ENCODE results near the gene CCDC117.
"Not testable (repeated sequence)": the region's sequence is repeated elsewhere in the genome, so short reads cannot be mapped to it uniquely, and the experiment has no call there.

CCDC117 gene

DNA sequence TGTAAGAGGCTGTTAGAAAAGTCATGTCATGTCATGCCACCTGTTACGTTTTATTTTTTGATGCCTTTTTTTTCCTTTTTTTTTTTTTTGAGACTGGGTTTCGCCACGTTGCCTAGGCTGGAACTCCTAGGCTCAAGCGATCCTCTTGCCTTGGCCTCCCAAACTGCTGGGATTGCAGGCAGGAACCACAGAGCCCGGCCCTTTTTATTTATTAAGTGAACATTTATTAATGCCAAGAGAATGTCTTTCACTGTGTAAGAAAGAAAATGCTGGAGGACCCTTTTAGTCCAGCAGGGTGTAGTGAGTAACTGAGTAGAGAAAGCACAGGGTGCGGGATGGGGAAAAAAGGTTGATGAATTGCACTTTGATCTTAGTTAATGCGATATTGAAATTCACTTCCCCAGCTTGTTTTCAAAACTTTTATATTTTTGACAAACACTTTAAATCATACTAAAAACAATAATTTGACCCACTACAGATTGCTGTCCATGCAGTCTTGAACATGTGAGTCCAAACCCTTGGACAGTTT is 30.2 kb downstream of the CCDC117 start:
- DNase-seq (ENCODE audit: low spot score), result no peak
- in situ Hi-C loops (cut with MboI; ENCODE audit: low pct_unique_long_range_greater_than_20kb, low sequenced_read_pairs, unreplicated experiment), result no loop called here
- TF ChIP-seq, protein P1, sequence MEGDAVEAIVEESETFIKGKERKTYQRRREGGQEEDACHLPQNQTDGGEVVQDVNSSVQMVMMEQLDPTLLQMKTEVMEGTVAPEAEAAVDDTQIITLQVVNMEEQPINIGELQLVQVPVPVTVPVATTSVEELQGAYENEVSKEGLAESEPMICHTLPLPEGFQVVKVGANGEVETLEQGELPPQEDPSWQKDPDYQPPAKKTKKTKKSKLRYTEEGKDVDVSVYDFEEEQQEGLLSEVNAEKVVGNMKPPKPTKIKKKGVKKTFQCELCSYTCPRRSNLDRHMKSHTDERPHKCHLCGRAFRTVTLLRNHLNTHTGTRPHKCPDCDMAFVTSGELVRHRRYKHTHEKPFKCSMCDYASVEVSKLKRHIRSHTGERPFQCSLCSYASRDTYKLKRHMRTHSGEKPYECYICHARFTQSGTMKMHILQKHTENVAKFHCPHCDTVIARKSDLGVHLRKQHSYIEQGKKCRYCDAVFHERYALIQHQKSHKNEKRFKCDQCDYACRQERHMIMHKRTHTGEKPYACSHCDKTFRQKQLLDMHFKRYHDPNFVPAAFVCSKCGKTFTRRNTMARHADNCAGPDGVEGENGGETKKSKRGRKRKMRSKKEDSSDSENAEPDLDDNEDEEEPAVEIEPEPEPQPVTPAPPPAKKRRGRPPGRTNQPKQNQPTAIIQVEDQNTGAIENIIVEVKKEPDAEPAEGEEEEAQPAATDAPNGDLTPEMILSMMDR (IDR thresholded peaks at IDR 0.05; ENCODE audit: extremely low read depth, insufficient read depth, missing control alignments), result peak; percentile 1

DNA sequence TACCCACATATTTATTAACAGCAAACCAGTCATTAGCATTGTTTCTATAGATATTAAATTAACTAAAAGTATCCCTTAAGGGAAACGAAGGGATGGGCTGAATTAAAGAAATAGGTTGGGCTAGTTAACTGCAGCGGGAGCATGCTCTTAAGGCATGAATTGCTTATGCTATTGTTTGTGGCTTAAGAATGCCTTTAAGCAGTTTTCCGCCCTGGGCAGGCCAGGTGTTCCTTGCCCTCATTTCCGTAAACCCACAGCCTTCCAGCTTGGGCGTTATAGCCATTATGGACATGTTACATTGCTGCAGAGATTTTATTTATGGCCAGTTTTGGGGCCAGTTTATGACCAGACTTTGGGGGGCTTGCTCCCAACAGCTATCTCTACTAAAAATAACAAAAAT is 32.9 kb downstream of the CCDC117 start:
- DNase-seq (ENCODE audit: low spot score); in situ Hi-C loops (cut with MboI; ENCODE audit: low pct_unique_long_range_greater_than_20kb, low sequenced_read_pairs, unreplicated experiment): not testable (repeated sequence)

DNA sequence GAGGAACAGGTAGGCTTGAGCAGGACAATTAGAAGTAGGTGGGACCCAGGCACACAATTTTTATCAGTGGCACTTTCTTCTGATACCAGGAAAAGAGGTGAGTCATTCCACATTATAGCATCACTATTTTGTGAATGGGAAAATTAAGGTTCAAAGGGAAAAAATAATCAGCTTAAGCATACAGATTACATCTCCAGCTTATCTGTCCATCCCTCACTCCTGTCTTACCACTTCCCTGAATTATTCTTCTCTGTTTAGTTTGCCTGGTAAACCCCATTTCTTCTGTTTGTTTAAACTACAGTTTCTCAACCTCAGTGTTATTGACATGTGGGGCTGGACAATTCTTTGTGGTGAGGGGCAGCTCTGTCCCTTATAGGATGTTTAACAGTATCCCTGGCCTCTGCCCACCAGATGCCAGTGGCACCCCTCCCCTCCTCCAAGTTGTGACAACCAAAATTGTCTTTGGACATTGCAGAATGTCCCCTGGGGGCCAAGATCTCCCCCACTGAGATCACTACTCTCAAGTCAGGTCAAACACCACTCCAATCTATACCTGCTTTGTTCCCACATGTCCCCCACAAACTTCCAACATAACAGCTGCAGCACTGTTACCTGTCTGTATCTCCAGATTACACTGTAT is 36.3 kb downstream of the CCDC117 start:
- in situ Hi-C loops (cut with MboI; ENCODE audit: low pct_unique_long_range_greater_than_20kb, low sequenced_read_pairs, unreplicated experiment), result no loop called here
- no peak for DNase-seq (ENCODE audit: low spot score)
- TF ChIP-seq, protein P1 (IDR thresholded peaks at IDR 0.05; ENCODE audit: extremely low read depth, insufficient read depth, missing control alignments), result no peak

DNA sequence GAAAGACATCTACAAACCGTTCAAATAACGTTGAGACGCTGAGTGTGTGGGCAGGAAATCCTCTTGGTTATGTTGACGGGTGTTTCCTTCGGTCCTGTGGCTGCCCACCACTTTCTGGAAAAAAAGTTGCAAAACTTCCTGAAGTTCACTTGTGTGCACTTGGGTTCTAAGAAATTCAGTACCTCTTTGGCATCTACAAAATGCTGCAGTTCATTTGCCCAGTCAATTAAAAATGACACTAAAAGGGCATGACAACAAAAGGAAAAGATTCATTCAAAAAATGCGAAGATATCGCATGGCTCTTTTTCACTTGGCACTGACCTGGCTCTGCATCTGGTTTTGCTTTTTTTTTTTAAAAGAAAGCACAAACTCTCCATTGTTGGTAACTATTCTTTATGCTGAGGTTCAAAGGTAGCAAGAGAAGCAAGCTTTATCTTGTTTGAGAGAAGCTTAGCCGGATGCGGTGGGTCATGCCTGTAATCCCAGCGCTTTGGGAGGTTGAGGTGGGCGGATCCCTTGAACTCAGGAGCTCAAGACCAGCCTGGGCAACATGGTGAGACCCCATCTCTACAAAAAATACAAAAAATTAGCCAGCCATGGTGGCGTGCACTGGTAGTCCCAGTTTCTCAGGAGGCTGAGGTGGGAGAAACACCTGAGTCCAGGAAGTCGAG is 38.5 kb downstream of the CCDC117 start:
- no peak for DNase-seq (ENCODE audit: low spot score)
- in situ Hi-C loops (cut with MboI; ENCODE audit: low pct_unique_long_range_greater_than_20kb, low sequenced_read_pairs, unreplicated experiment), result no loop called here
- TF ChIP-seq, protein P1 (IDR thresholded peaks at IDR 0.05; ENCODE audit: extremely low read depth, insufficient read depth, missing control alignments), result no peak

DNA sequence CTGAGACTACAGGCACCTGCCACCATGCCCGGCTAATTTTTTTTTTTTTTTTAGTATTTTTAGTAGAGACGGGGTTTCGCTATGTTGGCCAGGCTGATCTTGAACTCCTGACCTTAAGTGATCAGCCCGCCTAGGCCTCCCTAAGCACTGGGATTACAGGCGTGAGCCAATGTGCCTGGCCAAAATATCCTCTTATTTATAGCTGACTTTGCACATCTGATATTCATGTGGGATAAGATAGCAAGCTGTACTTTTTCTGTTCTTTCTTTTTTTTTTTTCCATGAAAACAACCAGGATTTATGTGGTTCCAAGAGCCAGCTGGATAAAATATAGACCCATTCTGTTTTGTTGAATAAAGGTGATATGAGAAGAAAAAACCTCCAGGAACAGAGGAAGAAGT is 40.0 kb downstream of the CCDC117 start:
- TF ChIP-seq, protein P1 (IDR thresholded peaks at IDR 0.05; ENCODE audit: extremely low read depth, insufficient read depth, missing control alignments), result no peak
- DNase-seq (ENCODE audit: low spot score), result no peak
- in situ Hi-C loops (cut with MboI; ENCODE audit: low pct_unique_long_range_greater_than_20kb, low sequenced_read_pairs, unreplicated experiment), result no loop called here

DNA sequence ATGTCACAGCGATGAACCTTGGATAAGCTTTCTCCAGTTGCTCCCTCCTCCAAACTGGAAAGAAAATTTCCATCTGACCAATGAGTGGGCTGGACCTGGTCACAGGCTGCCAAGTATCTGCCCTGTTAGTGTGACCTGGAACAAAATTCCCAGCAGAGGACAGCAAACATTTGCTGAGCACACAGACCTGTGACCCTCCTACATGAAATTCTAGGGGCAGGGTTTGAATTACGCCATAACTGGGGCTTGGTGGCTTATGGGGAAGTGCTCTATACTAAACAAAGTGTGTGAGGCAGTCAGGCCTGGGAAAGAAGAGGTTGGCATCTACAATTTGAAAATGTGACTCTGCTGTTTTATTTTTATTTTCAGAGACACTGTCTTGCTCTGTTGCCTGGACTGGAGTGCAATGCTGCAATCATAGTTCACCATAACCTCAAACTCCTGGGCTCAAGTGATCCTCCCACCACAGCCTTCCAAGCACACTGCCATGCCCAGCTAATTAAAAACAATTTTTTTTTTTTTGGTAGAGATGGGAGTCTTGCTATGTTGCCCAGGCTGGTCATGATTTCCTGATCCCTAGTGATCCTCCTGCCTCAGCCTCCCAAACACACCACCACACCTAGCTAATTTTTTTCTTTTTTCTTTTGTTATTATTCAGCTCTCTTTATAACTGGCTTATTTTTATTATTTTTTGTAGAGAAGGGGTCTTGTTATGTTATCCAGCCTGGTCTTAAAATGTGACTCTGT is 41.5 kb downstream of the CCDC117 start:
- TF ChIP-seq, protein P1 (IDR thresholded peaks at IDR 0.05; ENCODE audit: extremely low read depth, insufficient read depth, missing control alignments), result no peak
- in situ Hi-C loops (cut with MboI; ENCODE audit: low pct_unique_long_range_greater_than_20kb, low sequenced_read_pairs, unreplicated experiment), result no loop called here
- no peak for DNase-seq (ENCODE audit: low spot score)

DNA sequence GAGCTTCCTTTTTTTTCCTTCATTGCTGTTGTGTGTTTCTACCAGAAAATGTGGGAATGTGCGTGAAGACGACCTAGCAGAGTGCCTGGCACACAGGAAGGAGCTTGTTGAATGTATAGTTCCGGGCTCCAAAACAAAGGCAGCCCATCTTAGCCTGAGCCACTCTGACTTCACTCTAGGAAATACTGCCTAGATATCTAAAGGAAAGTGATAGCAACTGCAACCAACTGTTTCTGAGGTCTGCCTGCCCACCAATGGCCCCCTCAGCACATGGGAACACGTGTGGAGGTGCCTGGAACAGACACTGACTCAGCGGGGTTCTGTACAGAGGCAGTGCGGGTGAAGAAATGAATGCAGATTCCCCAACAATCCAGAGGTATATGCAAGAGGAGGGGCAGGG is 42.6 kb downstream of the CCDC117 start:
- in situ Hi-C loops (cut with MboI; ENCODE audit: low pct_unique_long_range_greater_than_20kb, low sequenced_read_pairs, unreplicated experiment), result no loop called here
- no peak for DNase-seq (ENCODE audit: low spot score)
- TF ChIP-seq, protein P1 (IDR thresholded peaks at IDR 0.05; ENCODE audit: extremely low read depth, insufficient read depth, missing control alignments), result no peak

All from GM13977 (cell line).